Spleen (tissue), 7 donors: Measurements from ENCODE around the gene TXNRD2.

Experiments used
- POLR2A ChIP-seq, 3 donors: fragments of 450-650 bp; IDR thresholded peaks; one replicate each; pipeline ENCODE4 v1.5.1; 2017; ENCODE audit warnings: antibody characterized with exemption in 3 of 3, mild to moderate bottlenecking in 1 of 3
- POLR2AphosphoS5 ChIP-seq, 3 donors: sonication (generic); formaldehyde crosslinking; IDR thresholded peaks; one replicate each; pipeline ENCODE4 v1.5.1; 2017; ENCODE audit warnings: antibody characterized with exemption in 3 of 3
- TF ChIP-seq, protein P1 (sequence below), 11 experiments: fragments of 200-600 bp in 7 of 11; fragments of 450-650 bp in 4 of 11; sonication (generic) in 4 of 11; IDR thresholded peaks in 8 of 11; conservative IDR thresholded peaks in 3 of 11; 1 replicate in 7 of 11; 2 replicates in 4 of 11; pipeline versions ENCODE4 v1.4.0 to v1.8.0; 2016 to 2021; ENCODE audit warnings: antibody characterized with exemption in 11 of 11, inconsistent platforms in 4 of 11, mild to moderate bottlenecking in 1 of 11
- donor health status: DM: no; HTN: no; CAD: no; lungs with moderate emphysema.
- donor health status: DM: no; HTN: no; CAD: no.
- donor health status: DM: no; HTN: no; CAD: no.

GRCh38 chr22:19828035-19828401 is 113.6 kb downstream of the TXNRD2 start:
- no peak for TF ChIP-seq POLR2A (IDR thresholded peaks at IDR 0.05)
- TF ChIP-seq, protein P1, sequence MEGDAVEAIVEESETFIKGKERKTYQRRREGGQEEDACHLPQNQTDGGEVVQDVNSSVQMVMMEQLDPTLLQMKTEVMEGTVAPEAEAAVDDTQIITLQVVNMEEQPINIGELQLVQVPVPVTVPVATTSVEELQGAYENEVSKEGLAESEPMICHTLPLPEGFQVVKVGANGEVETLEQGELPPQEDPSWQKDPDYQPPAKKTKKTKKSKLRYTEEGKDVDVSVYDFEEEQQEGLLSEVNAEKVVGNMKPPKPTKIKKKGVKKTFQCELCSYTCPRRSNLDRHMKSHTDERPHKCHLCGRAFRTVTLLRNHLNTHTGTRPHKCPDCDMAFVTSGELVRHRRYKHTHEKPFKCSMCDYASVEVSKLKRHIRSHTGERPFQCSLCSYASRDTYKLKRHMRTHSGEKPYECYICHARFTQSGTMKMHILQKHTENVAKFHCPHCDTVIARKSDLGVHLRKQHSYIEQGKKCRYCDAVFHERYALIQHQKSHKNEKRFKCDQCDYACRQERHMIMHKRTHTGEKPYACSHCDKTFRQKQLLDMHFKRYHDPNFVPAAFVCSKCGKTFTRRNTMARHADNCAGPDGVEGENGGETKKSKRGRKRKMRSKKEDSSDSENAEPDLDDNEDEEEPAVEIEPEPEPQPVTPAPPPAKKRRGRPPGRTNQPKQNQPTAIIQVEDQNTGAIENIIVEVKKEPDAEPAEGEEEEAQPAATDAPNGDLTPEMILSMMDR (IDR thresholded peaks at IDR 0.05 in 8 of 11, conservative IDR thresholded peaks at IDR 0.05 in 3 of 11): no peak
- TF ChIP-seq POLR2AphosphoS5 (IDR thresholded peaks at IDR 0.05): no peak
